Esophagus muscularis mucosa (tissue), 4 donors: ENCODE results near the gene KANSL3. TPM values are rescaled to one million over a fixed set of nuclear protein-coding genes. Genes with fewer than 3 reads are reported as not detected.

Experiments used
- DNase-seq: peaks from one replicate; pipeline ENCODE4 v3.0.0-alpha.2; 2017; ENCODE audit errors: extremely low spot score
- H3K27ac ChIP-seq, 4 donors: fragments of 200-600 bp; sonication (generic); replicated peaks in 1 of 4; 1 replicate in 3 of 4; 2 replicates in 1 of 4; pipeline ENCODE4 v1.5.1; 2016 to 2019; ENCODE audit warnings: mild to moderate bottlenecking in 1 of 4
- H3K27me3 ChIP-seq, 4 donors: fragments of 200-600 bp; sonication (generic); one replicate each; pipeline versions ENCODE4 v1.5.1 to v1.6.0; 2016 to 2019
- H3K36me3 ChIP-seq, 4 donors: fragments of 200-600 bp; sonication (generic); one replicate each; pipeline ENCODE4 v1.5.1; 2016 to 2019
- H3K4me1 ChIP-seq, 4 donors: fragments of 200-600 bp; sonication (generic); one replicate each; pipeline ENCODE4 v1.5.1; 2016 to 2019
- H3K4me3 ChIP-seq, 4 donors: fragments of 200-600 bp; sonication (generic); 1 replicate in 2 of 4; 2 replicates in 2 of 4; pipeline ENCODE4 v1.5.1; 2016 to 2019; ENCODE audit warnings: mild to moderate bottlenecking in 4 of 4, moderate library complexity in 1 of 4
- H3K9me3 ChIP-seq, 4 donors: fragments of 200-600 bp; sonication (generic); 1 replicate in 3 of 4; 2 replicates in 1 of 4; pipeline ENCODE4 v1.5.1; 2016 to 2019
- CTCF ChIP-seq, 3 experiments: fragments of 200-600 bp in 2 of 3; fragments of 450-650 bp in 1 of 3; sonication (generic) in 2 of 3; IDR thresholded peaks; one replicate each; pipeline ENCODE4 v1.5.1; 2017 to 2019; ENCODE audit warnings: antibody characterized with exemption in 3 of 3, mild to moderate bottlenecking in 2 of 3, moderate library complexity in 1 of 3
- EP300 ChIP-seq: sonication (generic); formaldehyde crosslinking; IDR thresholded peaks from one replicate; pipeline ENCODE4 v1.6.1; 2017; ENCODE audit warnings: antibody characterized with exemption
- POLR2A ChIP-seq: fragments of 450-650 bp; IDR thresholded peaks from one replicate; pipeline ENCODE4 v1.6.1; 2017; ENCODE audit warnings: antibody characterized with exemption, moderate library complexity, mild to moderate bottlenecking, low read depth
- POLR2AphosphoS5 ChIP-seq, 2 donors: sonication (generic); formaldehyde crosslinking; IDR thresholded peaks; one replicate each; pipeline ENCODE4 v1.6.1; 2017; ENCODE audit warnings: antibody characterized with exemption in 2 of 2
- WGBS: methylation state at CpG from one replicate; pipeline ENCODE4 v1.1.5; 2018; 5-methylcytosine and 5-hydroxymethylcytosine counted together
- intact Hi-C: fragments of 100-400 bp; cut with DNase I; formaldehyde crosslinking; loops from one replicate; pipeline ENCODE4 v1.15.1; 2023
- total RNA-seq, 4 donors: library from RNA; depleted of rRNA; stranded (reverse); fragments of >200 nt; gene quantifications; one replicate each; pipeline versions ENCODE4 v1.1.0 to v1.2.1, GENCODE V29; 2016

Gene KANSL3
- total RNA-seq, 4 donors from 2014 or later = 54.2 to 63.1 (median 59.5) TPM

GRCh38 chr2:96684883-96685576, 46.9 kb upstream of the KANSL3 start:
- no peak for DNase-seq
- Histone ChIP-seq H3K27me3 (peaks cover 0 to 25% (median 0%) of the 10 kb centered on the region in 4 donors), H3K9me3 (no peaks in the 10 kb centered on the region), H3K36me3 (no peaks in the 10 kb centered on the region), H3K27ac (no peak overlapping the region), H3K4me3 (no peak overlapping the region), H3K4me1 (peaks cover 6 to 12% (median 9%) of the 10 kb centered on the region in 4 donors)
- no peak for TF ChIP-seq EP300
- TF ChIP-seq CTCF (IDR thresholded peaks at IDR 0.05) = no peak
- no peak for TF ChIP-seq POLR2A
- TF ChIP-seq POLR2AphosphoS5 (IDR thresholded peaks at IDR 0.05) = no peak
- intact Hi-C loops = no loop called here
- 51% methylated on average over 15 of the region's 16 CpGs for WGBS

GRCh38 chr2:96683972-96684820, 46.1 kb upstream of the KANSL3 start:
- Histone ChIP-seq H3K9me3 (no peaks in the 10 kb centered on the region), H3K27me3 (peaks cover 0 to 25% (median 0%) of the 10 kb centered on the region in 4 donors), H3K4me1 (peaks cover 6 to 12% (median 9%) of the 10 kb centered on the region in 4 donors), H3K4me3 (no peak overlapping the region), H3K36me3 (no peaks in the 10 kb centered on the region), H3K27ac (no peak overlapping the region)
- no peak for DNase-seq
- WGBS = 98% methylated on average over 10 of the region's 13 CpGs
- intact Hi-C loops = no loop called here
- TF ChIP-seq POLR2A = no peak

- peaks cover 6 to 12% (median 9%) of the 10 kb centered on the region in 4 donors for H3K4me1 ChIP-seq
- no peak for TF ChIP-seq POLR2A
- H3K9me3 ChIP-seq = no peaks in the 10 kb centered on the region
- H3K4me3 ChIP-seq = no peak overlapping the region
- no peaks in the 10 kb centered on the region for H3K36me3 ChIP-seq
- H3K27ac ChIP-seq = no peak overlapping the region
- WGBS = 100% methylated on average over 3 of the region's 5 CpGs
- no peak for DNase-seq
- intact Hi-C loops = no loop called here
- H3K27me3 ChIP-seq = peaks cover 0 to 25% (median 0%) of the 10 kb centered on the region in 4 donors
These were observed 45.2 kb upstream of the KANSL3 start for GRCh38 chr2:96683307-96683706.

GRCh38 chr2:96681540-96681939, 43.4 kb upstream of the KANSL3 start:
- no peak overlapping the region for H3K4me3 ChIP-seq
- 92% methylated on average over 4 of the region's 4 CpGs for WGBS
- intact Hi-C loops = no loop called here

GRCh38 chr2:96680561-96681141, 42.5 kb upstream of the KANSL3 start:
- H3K9me3 ChIP-seq = no peaks in the 10 kb centered on the region
- no peak for DNase-seq
- TF ChIP-seq EP300 (no peak), CTCF (IDR thresholded peaks at IDR 0.05) (no peak), POLR2AphosphoS5 (IDR thresholded peaks at IDR 0.05) (no peak), POLR2A (no peak)
- no peaks in the 10 kb centered on the region for H3K36me3 ChIP-seq
- WGBS = 85% methylated on average over 5 of the region's 5 CpGs
- no peak overlapping the region for H3K27ac ChIP-seq
- intact Hi-C loops = no loop called here
- no peak overlapping the region for H3K4me3 ChIP-seq
- peaks cover 0 to 7% (median 0%) of the 10 kb centered on the region in 4 donors for H3K27me3 ChIP-seq
- peaks cover 2 to 6% (median 6%) of the 10 kb centered on the region in 4 donors for H3K4me1 ChIP-seq

More at GRCh38 chr2:96681540-96681939, 43.4 kb upstream of the KANSL3 start:
- peaks cover 0 to 14% (median 0%) of the 10 kb centered on the region in 4 donors for H3K27me3 ChIP-seq
- H3K36me3 ChIP-seq = no peaks in the 10 kb centered on the region
- no peak for DNase-seq
- peaks cover 6 to 12% (median 9%) of the 10 kb centered on the region in 4 donors for H3K4me1 ChIP-seq
- H3K9me3 ChIP-seq = no peaks in the 10 kb centered on the region
- TF ChIP-seq POLR2A (no peak), EP300 (no peak), POLR2AphosphoS5 (IDR thresholded peaks at IDR 0.05) (no peak)
- no peak overlapping the region for H3K27ac ChIP-seq

- Histone ChIP-seq H3K9me3 (no peaks in the 10 kb centered on the region), H3K4me1 (no peaks in the 10 kb centered on the region), H3K27ac (no peak overlapping the region), H3K4me3 (no peak overlapping the region), H3K27me3 (no peaks in the 10 kb centered on the region), H3K36me3 (no peaks in the 10 kb centered on the region)
- 47% methylated on average over 9 of the region's 9 CpGs for WGBS
- intact Hi-C loops = no loop called here
- TF ChIP-seq POLR2AphosphoS5 (IDR thresholded peaks at IDR 0.05) (no peak), POLR2A (no peak), EP300 (no peak), CTCF (IDR thresholded peaks at IDR 0.05) (no peak)
- DNase-seq = no peak
These were observed 41.7 kb upstream of the KANSL3 start for GRCh38 chr2:96679848-96680247.
